LNCaP clone FGC (cell line): Measurements from ENCODE around the gene ARID1B.

Experiments used
- DNase-seq: peaks from one replicate; pipeline ENCODE4 v3.0.0-alpha.2; 2011; ENCODE audit warnings: low read depth
- H3K4me3 ChIP-seq: 2 replicates; pipeline ENCODE4 v1.5.1; 2011; ENCODE audit warnings: mild to moderate bottlenecking, low read depth, low read length, control low read depth
- CTCF ChIP-seq: IDR thresholded peaks from 2 replicates; pipeline ENCODE4 v1.5.1; 2012; ENCODE audit warnings: mild to moderate bottlenecking; ENCODE audit not compliant: control insufficient read depth, insufficient read depth; ENCODE audit errors: extremely low read depth

The ARID1B gene

GRCh38 chr6:156845454-156846155 is 68.4 kb downstream of the ARID1B start:
- DNase-seq: no peak
- no peak for TF ChIP-seq CTCF
- H3K4me3 ChIP-seq: no peak overlapping the region

GRCh38 chr6:156846845-156847599 is 69.8 kb downstream of the ARID1B start:
- TF ChIP-seq CTCF: no peak
- no peak for DNase-seq
- H3K4me3 ChIP-seq: no peak overlapping the region

GRCh38 chr6:156848123-156848522 is 70.9 kb downstream of the ARID1B start:
- DNase-seq: no peak
- H3K4me3 ChIP-seq: no peak overlapping the region
- TF ChIP-seq CTCF: no peak

- H3K4me3 ChIP-seq: no peak overlapping the region
- DNase-seq: no peak
Measured at GRCh38 chr6:156848533-156848932, 71.4 kb downstream of the ARID1B start.

GRCh38 chr6:156849806-156850205 is 72.6 kb downstream of the ARID1B start:
- TF ChIP-seq CTCF: no peak
- DNase-seq: no peak

More at GRCh38 chr6:156848533-156848932, 71.4 kb downstream of the ARID1B start:
- TF ChIP-seq CTCF: no peak

GRCh38 chr6:156850353-156850752 is 73.2 kb downstream of the ARID1B start:
- DNase-seq: no peak
- H3K4me3 ChIP-seq: no peak overlapping the region
- no peak for TF ChIP-seq CTCF

More at GRCh38 chr6:156849806-156850205, 72.6 kb downstream of the ARID1B start:
- H3K4me3 ChIP-seq: no peak overlapping the region

GRCh38 chr6:156851454-156851921 is 74.3 kb downstream of the ARID1B start:
- no peak for DNase-seq
- no peak for TF ChIP-seq CTCF
- peak overlapping the region; percentile 24 for H3K4me3 ChIP-seq
